Right ventricle myocardium superior (tissue), 1 donor: ENCODE results near the gene NGF. TPM values are rescaled to one million over a fixed set of nuclear protein-coding genes. Genes with fewer than 3 reads are reported as not detected.

Experiments
- ATAC-seq: fragments of 200-7000 bp; cut with Tn5 transposase; one replicate; pipeline ENCODE4 v1.9.1; 2020; ENCODE audit warnings: mild to moderate bottlenecking; ENCODE audit not compliant: poor library complexity
- DNase-seq: peaks from one replicate; pipeline ENCODE4 v3.0.0-alpha.2; 2020
- intact Hi-C: fragments of 100-400 bp; cut with DNase I; formaldehyde crosslinking; loops from one replicate; pipeline ENCODE4 v1.11.2; 2022
- total RNA-seq: library from RNA; stranded (reverse); fragmentation: NEBNext Ultra II Directional; extraction: Animal tissue kit (Norgen Biotek cat#: 25700); gene quantifications from one replicate; pipeline ENCODE4 v1.2.1, GENCODE V29; 2021
- donor health status: DM: no; HTN: yes; CAD: no; lungs with severe emphysema.

The NGF gene
- total RNA-seq, 1 donor from 2014 or later, result 4.0 TPM

DNA sequence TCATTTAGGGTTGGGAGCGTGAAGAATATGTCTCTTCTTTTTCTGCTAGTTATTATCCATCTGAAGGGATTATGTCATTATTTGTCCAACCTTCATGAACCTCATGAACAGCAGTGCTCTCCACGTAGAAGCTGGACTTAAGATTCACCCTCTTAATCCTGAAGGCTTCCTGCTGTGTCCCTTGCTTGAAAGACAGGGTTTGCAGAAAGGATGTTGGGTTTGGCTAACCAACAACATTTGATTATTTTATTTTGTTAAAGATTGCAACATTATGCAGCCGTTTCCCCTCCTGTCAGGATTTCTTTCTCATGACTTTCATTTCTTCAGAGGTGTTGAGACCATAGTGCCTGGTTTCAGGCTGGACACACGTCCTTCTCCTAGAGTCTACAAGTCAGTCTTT lies 75.2 kb downstream of the NGF start:
- intact Hi-C loops, result loop anchor here (10.0 kb wide), 2 partner anchors 118 to 182 kb away; no protein-coding TSS in a partner anchor
- DNase-seq, result no peak
- ATAC-seq, result peak; percentile 51

DNA sequence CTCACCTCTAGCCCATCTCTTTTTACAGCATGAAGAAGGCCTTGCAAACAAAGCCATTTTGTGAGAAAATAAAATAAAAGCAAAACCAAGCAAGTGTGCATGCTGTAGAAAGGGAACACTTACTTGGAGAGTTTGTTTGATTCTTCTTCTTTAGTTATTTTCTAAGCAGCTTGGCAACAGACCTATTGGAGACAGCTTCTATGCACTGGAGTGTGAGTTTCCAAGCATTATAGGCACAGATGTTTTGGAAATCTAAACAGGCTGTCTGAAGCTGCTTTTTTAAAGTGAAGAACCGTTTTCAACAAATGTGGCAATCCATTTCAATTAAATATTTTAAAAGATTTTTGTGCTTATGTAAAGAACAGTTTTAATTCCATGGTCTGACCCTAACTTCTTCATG lies 76.6 kb downstream of the NGF start:
- intact Hi-C loops, result loop anchor here (10.0 kb wide), 2 partner anchors 117 to 183 kb away; no protein-coding TSS in a partner anchor
- ATAC-seq, result no peak
- DNase-seq, result no peak

DNA sequence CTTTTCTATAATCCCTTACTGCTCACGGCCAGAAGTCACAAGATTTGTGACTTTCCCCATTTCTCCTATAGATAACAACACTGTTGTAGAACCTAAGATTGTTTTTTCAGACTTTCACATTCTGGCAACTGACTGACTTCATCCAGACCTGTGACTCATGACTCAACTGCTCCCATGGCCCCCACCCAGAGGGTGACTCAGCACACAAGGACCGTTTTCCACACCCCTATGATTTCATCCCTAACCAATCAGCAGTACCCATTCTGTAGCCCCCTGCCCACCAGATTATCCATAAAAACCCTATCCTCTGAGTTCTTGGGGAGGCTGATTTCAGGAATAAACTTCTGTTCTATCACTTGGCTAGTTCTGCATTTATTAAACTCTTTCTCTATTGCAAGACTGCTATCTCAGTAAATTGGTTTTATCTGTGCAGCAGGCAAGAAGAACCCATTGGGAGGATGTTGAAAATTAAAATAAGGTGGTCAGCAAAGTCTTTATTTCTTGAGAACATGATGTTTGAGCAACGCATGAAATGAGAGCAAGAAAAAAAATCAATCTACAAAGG lies 79.7 kb downstream of the NGF start:
- DNase-seq (no peak), ATAC-seq (no peak)
- intact Hi-C loops, result loop anchor here (10.0 kb wide), 1 partner anchor 74 kb away; no protein-coding TSS in a partner anchor

- intact Hi-C loops, result loop anchor here (10.0 kb wide), 1 partner anchor 73 kb away; no protein-coding TSS in a partner anchor
- ATAC-seq (no peak), DNase-seq (no peak)
Measured at GRCh38 chr1:115257591-115257990, 80.5 kb downstream of the NGF start.

- no peak for ATAC-seq
- DNase-seq, result no peak
- intact Hi-C loops, result loop anchor here (10.0 kb wide), 1 partner anchor 70 kb away; no protein-coding TSS in a partner anchor
Measured at GRCh38 chr1:115255154-115255553, 82.9 kb downstream of the NGF start.

- intact Hi-C loops, result loop anchor here (10.0 kb wide), 1 partner anchor 68 kb away; no protein-coding TSS in a partner anchor
- ATAC-seq, result peak; percentile 38
- DNase-seq, result no peak
Measured at GRCh38 chr1:115252585-115252984, 85.5 kb downstream of the NGF start.

- intact Hi-C loops, result loop anchor here (10.0 kb wide), 1 partner anchor 67 kb away; no protein-coding TSS in a partner anchor
- DNase-seq, result no peak
- ATAC-seq, result peak; percentile 88
Measured at GRCh38 chr1:115251856-115252255, 86.2 kb downstream of the NGF start.

GRCh38 chr1:115251340-115251748 lies 86.7 kb downstream of the NGF start:
- DNase-seq, result no peak
- ATAC-seq, result peak; percentile 94
- intact Hi-C loops, result loop anchor here (10.0 kb wide), 1 partner anchor 67 kb away; no protein-coding TSS in a partner anchor

DNA sequence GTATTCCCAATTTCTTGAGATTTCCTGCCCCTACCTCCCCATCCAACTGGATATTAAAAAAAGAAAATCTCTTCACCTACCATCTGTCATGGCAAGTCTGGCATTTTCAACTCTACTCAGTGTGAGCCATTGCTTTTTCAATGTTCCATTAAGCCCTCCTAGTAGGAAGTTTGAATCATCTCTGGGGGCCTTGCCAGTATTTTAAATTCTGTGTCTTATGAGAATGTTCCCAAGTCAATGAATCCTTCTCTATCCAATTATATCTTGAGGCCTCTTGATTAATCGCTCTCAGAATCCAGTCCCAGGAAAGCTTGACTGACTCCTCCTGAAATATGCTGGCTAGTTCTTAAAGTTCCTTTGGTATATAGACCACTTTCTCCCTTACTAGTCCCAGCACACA lies 91.5 kb downstream of the NGF start:
- intact Hi-C loops, result no loop called here
- DNase-seq (no peak), ATAC-seq (no peak)

GRCh38 chr1:115245227-115245626 lies 92.8 kb downstream of the NGF start:
- intact Hi-C loops, result no loop called here
- no peak for DNase-seq
- no peak for ATAC-seq

GRCh38 chr1:115242543-115242942 lies 95.5 kb downstream of the NGF start:
- DNase-seq (no peak), ATAC-seq (no peak)
- intact Hi-C loops, result no loop called here

DNA sequence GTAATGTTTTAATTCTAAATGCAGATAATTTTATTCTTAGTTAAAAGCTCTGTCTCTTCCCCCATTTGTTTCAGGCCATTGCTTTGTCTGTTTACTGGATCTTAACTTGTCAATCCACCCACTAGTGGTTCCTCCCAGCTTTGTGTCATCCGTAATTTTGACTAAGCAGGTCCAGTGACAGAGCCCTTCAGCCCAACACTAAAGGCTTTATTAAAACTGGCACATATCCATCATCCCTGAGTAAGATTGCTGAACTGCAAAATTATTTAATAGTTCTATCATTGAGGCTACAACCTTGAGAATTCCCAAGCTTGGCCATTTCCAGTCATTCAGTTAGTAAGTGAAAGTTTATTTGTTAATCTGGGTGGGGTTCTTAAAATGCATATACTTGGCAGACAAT lies 96.7 kb downstream of the NGF start:
- DNase-seq (no peak), ATAC-seq (no peak)
- intact Hi-C loops, result no loop called here

DNA sequence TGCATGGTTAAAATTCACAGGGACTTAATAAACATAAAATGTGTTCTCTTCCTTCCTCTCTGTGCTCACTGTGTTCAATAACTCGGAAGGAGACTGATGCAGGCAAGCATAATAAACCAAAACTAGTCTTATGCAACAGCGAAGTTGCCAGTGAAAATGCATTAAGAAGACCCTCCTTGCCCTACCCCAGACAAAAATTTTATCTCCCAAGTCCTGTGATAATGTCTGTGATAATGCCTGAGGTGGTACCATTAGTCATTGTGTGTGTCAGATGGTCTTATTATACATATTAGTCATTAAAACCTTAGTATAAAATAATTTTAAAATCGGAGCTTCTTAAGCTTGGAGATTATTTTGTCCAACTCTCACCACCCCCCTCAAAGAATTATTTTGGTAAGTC lies 97.8 kb downstream of the NGF start:
- intact Hi-C loops, result no loop called here
- ATAC-seq (no peak), DNase-seq (no peak)

DNA sequence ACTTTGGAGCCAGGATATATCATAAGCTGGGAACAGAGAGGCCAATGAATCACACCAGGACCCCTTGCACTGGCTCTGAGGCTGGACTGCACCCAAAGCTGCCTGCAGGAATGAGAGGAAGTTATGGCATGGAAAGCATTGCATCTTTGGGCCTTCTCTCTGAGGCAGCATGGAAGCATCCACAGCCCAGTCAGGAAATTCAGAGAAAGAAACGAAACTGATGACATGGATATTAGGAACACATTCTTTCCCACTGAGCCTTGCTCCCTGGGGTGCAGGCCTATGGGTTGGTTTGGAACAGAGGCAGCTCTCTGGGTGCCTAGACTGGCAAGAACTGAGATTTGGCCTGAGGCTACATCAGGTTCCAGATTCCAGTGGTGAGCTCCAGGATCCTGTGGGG lies 98.6 kb downstream of the NGF start:
- DNase-seq (no peak), ATAC-seq (no peak)
- intact Hi-C loops, result no loop called here

- ATAC-seq (no peak), DNase-seq (no peak)
- intact Hi-C loops, result no loop called here
Measured at GRCh38 chr1:115239148-115239422, 99.0 kb downstream of the NGF start.

DNA sequence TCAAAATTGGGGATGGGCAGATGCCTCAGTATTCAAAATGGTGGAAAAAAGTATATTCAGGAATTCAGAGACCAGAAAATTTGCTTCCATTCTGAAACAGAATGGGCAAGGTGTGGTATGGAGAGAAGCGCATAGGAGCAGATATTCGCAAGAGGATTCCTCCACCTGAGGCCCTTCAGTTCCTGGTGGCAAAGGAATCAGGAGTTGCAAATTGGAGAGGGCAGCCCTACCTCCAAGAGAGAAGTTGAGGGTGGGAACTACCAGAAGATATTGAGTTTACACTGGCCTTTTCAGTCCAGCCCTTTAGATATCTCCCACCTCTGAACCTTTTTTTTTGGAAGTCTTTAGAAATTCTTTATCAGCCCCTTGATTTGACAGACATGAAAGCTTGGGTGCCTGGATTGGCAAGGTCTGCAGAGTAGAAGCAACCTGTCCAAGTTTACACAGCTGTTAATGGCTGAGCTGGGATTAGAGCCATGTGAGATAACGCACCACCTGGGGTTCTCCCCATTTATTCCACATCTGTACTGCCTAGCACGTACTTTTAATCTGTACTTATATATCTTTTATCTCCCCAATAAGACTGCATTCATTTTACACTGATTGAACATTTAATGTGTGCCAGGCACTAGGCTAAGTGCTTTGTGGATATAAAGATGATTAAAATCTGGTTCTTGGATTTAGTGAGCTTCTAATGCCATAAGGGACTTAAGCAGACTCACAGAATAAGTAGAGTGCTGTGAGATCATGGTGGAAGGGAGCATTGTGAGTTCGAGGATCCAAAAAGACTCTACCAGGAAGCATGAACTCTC lies 99.5 kb downstream of the NGF start:
- DNase-seq (no peak), ATAC-seq (no peak)
- intact Hi-C loops, result no loop called here

DNA sequence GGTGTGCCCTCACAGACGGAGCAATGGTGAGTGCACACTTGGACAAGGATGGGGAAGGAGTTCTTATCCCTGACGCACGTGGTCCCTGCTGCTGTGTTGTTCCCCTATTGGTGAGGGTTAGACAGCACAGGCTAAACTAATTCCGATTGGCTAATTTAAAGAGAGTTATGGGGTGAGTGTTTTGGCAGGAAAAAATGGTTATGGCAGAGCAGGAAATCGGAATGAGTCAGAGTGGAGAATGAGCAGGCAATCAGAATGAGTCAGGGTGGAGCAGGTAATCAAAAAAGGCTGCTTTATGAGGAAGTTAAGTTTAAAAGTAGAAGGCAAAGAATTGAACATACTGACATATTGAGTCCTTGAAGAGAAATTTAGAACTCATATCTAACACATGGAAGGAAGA lies 100.5 kb downstream of the NGF start:
- DNase-seq (no peak), ATAC-seq (no peak)
- intact Hi-C loops, result no loop called here

DNA sequence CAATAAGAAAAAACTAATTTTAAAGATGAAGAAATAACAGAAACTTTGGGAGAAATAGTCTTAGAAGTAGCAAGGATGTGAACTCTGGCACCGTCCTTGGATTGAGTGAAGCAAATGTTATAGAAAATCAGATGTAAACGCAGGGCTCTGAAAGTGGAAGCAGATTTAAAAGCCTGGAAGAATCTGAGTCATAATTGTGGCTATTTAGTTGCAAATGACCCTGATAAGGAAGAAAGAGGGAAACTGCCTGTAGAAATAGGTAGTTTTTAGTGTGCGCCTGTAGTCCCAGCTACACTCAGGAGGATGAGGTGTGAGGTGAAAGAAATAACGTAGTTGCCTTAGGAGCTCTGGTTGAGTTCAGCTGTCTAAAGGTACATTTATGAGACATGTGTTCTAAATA lies 101.0 kb downstream of the NGF start:
- DNase-seq (no peak), ATAC-seq (no peak)
- intact Hi-C loops, result no loop called here
